ENCODE measurements around the gene ZSWIM1. TPM values are rescaled to one million over a fixed set of nuclear protein-coding genes. Genes with fewer than 3 reads are reported as not detected.

Gene ZSWIM1
- total RNA-seq, 1 donor from 2014 or later = 7.9 TPM

DNA sequence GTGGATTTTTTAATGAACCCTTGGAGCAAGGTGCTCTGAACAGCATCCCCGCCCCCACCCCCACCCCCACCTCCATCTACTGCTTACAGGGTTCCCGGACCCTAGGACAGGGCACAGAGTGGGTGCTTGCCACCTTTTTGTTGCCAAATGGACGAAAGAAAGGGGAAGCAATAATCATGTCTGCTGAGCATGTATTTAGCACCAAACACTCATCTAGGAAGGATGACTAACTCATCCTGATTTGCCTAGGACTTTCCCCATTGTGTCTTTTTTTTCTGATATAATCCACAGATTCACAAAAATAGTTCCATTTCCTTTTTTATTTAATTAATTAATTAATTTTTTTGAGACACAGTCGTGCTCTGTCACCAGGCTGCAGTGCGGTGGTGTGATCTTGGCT, 32.1 kb downstream of the ZSWIM1 start:
- no peaks in the 10 kb centered on the region for H3K9me3 Mint-ChIP-seq (ENCODE audit: low read depth)
- H3K4me3 Mint-ChIP-seq (ENCODE audit: unreplicated experiment) = no peak overlapping the region
- TF ChIP-seq, protein P1, sequence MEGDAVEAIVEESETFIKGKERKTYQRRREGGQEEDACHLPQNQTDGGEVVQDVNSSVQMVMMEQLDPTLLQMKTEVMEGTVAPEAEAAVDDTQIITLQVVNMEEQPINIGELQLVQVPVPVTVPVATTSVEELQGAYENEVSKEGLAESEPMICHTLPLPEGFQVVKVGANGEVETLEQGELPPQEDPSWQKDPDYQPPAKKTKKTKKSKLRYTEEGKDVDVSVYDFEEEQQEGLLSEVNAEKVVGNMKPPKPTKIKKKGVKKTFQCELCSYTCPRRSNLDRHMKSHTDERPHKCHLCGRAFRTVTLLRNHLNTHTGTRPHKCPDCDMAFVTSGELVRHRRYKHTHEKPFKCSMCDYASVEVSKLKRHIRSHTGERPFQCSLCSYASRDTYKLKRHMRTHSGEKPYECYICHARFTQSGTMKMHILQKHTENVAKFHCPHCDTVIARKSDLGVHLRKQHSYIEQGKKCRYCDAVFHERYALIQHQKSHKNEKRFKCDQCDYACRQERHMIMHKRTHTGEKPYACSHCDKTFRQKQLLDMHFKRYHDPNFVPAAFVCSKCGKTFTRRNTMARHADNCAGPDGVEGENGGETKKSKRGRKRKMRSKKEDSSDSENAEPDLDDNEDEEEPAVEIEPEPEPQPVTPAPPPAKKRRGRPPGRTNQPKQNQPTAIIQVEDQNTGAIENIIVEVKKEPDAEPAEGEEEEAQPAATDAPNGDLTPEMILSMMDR (IDR thresholded peaks at IDR 0.05) = no peak
- H3K27me3 Mint-ChIP-seq (ENCODE audit: low read depth) = no peaks in the 10 kb centered on the region
- peaks cover 29% of the 10 kb centered on the region for H3K4me1 Mint-ChIP-seq (ENCODE audit: low read depth)
- H3K27ac Mint-ChIP-seq (ENCODE audit: unreplicated experiment) = no peak overlapping the region
- H3K36me3 Mint-ChIP-seq (ENCODE audit: low read depth) = peaks cover 3% of the 10 kb centered on the region
- no peak for DNase-seq (ENCODE audit: low spot score)

DNA sequence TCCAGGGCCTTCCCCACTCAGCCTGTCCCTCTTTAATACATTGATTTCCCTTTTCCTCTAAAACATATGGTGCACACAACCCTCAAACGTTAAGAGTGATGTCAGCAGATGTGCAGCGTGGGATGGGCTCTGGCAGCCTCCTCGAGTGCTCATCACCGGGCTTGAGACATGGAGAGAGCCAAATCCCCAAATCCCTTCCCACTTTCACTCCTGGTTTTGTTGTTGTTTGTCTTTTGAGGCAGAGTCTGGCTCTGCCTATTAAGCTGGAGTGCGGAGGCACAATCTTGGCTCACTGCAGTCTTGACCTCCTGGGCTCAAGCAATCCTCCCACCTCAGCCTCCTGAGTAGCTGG, 36.7 kb downstream of the ZSWIM1 start:
- no peak overlapping the region for H3K4me3 Mint-ChIP-seq (ENCODE audit: unreplicated experiment)
- H3K36me3 Mint-ChIP-seq (ENCODE audit: low read depth) = no peaks in the 10 kb centered on the region
- peak overlapping the region; percentile 27 for H3K27ac Mint-ChIP-seq (ENCODE audit: unreplicated experiment)
- H3K27me3 Mint-ChIP-seq (ENCODE audit: low read depth) = no peaks in the 10 kb centered on the region
- DNase-seq (ENCODE audit: low spot score) = no peak
- TF ChIP-seq, protein P1 (IDR thresholded peaks at IDR 0.05) = no peak
- H3K9me3 Mint-ChIP-seq (ENCODE audit: low read depth) = no peaks in the 10 kb centered on the region
- H3K4me1 Mint-ChIP-seq (ENCODE audit: low read depth) = peaks cover 38% of the 10 kb centered on the region

DNA sequence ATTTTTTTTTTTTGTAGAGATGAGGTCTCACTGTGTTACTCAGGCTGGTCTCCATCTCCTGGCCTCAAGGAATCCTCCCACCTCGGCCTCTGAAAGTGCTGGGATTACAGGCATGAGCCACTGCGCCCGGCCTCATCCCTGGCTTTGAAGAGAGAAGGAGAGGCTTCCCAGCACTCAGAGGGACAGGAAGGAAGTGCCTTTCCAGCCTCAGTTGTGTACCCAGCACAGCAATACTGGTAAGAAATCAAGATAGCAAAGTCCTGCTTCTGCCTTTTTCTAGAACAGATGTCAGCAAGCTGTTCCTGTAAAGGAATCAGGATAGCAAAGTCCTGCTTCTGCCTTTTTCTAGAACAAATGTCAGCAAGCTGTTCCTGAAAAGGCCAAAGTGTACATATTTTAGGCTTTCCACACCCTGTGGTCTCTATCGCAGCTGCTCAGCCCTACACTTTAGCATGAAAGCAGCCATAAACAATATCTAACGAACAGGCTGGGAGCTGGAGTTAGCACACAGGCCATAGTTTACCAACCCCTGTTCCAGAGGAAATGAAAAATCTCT, 37.2 kb downstream of the ZSWIM1 start:
- Mint-ChIP-seq H3K9me3 (ENCODE audit: low read depth) (no peaks in the 10 kb centered on the region), H3K4me1 (ENCODE audit: low read depth) (peaks cover 38% of the 10 kb centered on the region), H3K27me3 (ENCODE audit: low read depth) (no peaks in the 10 kb centered on the region), H3K27ac (ENCODE audit: unreplicated experiment) (peak overlapping the region; percentile 27), H3K4me3 (ENCODE audit: unreplicated experiment) (no peak overlapping the region), H3K36me3 (ENCODE audit: low read depth) (no peaks in the 10 kb centered on the region)
- no peak for DNase-seq (ENCODE audit: low spot score)
- TF ChIP-seq, protein P1 (IDR thresholded peaks at IDR 0.05) = no peak

DNA sequence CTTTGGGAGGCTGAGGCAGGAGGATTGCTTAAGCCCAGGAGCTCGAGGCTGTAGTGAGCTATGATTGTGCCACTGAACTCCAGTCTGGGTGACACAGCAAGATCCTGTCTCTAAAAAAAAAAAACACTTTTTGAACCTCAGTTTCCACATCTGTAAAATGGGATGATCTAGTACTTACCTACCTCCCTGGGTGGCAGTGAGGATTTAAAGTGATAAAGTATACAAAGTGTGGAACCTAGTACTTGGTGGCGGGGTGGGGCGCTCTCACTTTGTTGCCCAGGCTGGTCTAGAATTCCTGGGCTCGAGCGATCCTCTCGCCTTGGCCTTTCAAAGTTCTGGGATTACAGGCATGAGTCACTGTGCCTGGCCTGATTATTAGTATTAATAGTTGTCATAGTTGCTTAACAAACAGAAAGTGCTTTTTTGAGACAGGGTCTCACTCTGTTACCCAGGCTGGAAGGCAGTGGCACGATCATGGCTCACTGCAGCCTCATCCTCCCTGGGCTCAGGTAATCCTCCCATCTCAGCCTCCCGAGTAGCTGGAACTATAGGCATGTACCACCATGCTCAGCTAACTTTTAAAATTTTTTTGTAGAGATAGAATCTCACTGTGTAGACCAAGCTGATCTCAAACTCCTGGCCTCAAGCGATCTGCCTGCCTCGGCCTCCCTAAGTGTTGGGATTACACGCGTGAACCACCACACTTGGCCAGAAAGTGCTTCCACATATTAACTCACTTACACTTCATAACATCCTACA, 37.9 kb downstream of the ZSWIM1 start:
- Mint-ChIP-seq H3K9me3 (ENCODE audit: low read depth) (no peaks in the 10 kb centered on the region), H3K4me1 (ENCODE audit: low read depth) (peaks cover 38% of the 10 kb centered on the region), H3K27ac (ENCODE audit: unreplicated experiment) (peak overlapping the region; percentile 95), H3K36me3 (ENCODE audit: low read depth) (no peaks in the 10 kb centered on the region), H3K4me3 (ENCODE audit: unreplicated experiment) (no peak overlapping the region), H3K27me3 (ENCODE audit: low read depth) (no peaks in the 10 kb centered on the region)
- TF ChIP-seq, protein P1 (IDR thresholded peaks at IDR 0.05) = no peak
- DNase-seq (ENCODE audit: low spot score) = no peak

DNA sequence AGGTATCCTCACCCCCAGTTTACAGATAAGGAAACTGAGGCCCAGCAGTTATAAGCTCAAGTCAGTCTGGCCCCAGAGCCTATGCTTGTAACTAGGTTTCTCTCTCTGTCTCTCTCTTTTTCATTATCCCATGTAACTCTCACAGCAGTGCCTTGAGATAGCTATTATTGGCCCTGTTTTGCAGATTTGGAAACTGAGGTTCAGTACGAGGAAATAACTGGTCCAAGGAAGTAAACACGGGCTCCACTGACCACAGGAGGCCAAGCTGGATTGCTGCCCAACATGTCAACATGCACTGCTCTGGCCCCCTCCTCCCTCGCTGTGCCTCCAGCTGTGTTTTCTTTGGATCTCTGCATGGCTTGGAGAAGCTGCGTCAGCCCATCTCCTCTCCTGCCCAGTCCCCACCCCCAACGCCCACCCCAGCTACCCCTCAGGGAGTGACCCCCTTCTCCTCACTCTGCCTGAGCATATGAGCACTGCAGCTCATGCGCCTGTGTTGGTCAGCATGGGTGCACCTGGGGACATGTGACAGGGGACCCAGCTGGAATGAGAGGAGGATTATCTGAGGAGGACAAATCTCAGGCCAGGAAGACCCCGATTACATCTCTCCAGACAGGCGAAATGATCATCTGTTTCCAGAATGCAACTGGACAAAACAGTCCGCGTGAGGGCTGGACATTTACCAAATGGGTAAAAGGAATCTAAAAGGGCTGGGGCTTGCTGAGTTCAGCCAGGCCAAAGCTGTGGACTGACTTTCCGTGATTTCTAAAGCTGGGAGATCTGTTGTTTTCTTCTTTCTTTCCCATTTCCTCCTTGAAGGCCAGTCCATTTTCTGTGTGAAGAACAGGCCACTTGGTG, 38.7 kb downstream of the ZSWIM1 start:
- DNase-seq (ENCODE audit: low spot score) = no peak

More for the DNA sequence above, 38.7 kb downstream of the ZSWIM1 start:
- Mint-ChIP-seq H3K4me3 (ENCODE audit: unreplicated experiment) (no peak overlapping the region), H3K36me3 (ENCODE audit: low read depth) (no peaks in the 10 kb centered on the region), H3K9me3 (ENCODE audit: low read depth) (no peaks in the 10 kb centered on the region), H3K27ac (ENCODE audit: unreplicated experiment) (peak overlapping the region; percentile 95), H3K4me1 (ENCODE audit: low read depth) (peaks cover 46% of the 10 kb centered on the region), H3K27me3 (ENCODE audit: low read depth) (no peaks in the 10 kb centered on the region)
- TF ChIP-seq, protein P1 (IDR thresholded peaks at IDR 0.05) = no peak
